ENCODE data around the gene ZBTB48.

Gene ZBTB48

DNA sequence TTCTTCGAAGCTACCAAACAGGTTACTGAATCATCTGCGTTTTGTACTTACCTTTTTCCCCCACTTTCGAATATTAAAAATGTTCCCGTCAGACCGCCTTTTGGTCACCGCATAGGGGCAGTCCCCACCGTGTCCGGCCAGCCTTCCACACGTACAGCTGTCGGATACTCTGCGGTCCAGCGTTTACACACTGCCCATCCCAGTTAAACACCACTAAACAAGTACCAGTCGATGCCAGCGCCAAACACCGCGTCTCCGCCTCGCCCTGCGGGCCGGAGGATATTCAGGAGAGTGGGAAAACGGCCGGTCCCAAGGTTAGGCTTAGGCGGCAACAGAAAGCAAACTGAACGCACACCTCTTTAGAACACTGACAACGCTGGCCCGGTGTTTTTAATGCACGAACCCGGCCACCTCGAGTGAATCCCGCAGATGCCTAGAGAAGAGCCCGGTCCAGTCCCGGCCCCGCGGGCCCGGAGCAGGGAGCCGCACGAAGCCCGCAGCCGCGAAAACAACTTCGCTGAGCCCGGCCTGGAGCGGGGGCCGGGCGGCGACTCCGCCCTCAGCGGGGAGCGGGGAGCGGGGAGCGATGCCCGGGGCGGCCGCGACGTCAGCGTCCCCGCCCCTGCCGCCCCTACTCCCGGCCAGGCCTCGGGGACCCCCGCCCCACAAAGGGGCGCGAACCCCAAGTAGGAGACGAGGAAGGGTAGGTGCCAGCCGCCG, 33.0 kb downstream of the ZBTB48 start:
- no peak for DNase-seq (ENCODE audit: low read depth)

DNA sequence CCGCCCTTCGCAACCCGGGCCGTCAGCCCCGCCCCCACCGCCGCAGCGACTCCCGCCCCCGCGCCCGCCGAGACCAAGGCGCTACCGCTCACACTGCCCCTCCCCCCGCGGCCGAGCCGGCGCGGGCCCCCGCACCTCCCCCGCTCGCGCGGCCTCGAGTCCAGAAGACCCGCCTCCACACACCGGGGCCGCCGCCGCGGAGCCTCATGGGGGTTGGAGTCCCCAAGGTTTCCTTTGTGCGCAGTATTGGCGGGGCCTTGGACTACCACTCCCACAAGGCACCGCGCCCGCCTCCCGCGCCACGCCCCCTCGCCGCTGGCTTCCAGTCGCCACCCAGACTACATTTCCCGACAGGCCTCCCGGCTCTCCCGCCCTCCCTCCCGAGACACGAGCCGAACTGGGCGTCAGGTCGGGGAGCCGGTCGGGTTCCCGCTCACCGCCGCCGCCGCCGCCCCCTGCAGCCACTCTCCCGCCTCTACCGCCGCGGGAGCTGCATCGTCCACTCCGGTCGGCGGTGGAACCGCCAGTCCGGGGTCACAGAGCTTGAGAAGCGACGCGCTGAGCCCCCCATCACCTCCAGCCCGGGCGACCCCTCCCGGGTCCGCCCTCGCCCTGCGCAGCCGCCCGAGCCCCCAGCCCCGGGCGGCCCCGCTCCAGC, 33.7 kb downstream of the ZBTB48 start, which contains the start of gene PHF13:
PHF13 (plus strand) TSS at position 371 of the 658 bp plus-strand sequence. CDS start 336 bp downstream, outside the sequence.
- peak; percentile 98 for DNase-seq (ENCODE audit: low read depth)

DNA sequence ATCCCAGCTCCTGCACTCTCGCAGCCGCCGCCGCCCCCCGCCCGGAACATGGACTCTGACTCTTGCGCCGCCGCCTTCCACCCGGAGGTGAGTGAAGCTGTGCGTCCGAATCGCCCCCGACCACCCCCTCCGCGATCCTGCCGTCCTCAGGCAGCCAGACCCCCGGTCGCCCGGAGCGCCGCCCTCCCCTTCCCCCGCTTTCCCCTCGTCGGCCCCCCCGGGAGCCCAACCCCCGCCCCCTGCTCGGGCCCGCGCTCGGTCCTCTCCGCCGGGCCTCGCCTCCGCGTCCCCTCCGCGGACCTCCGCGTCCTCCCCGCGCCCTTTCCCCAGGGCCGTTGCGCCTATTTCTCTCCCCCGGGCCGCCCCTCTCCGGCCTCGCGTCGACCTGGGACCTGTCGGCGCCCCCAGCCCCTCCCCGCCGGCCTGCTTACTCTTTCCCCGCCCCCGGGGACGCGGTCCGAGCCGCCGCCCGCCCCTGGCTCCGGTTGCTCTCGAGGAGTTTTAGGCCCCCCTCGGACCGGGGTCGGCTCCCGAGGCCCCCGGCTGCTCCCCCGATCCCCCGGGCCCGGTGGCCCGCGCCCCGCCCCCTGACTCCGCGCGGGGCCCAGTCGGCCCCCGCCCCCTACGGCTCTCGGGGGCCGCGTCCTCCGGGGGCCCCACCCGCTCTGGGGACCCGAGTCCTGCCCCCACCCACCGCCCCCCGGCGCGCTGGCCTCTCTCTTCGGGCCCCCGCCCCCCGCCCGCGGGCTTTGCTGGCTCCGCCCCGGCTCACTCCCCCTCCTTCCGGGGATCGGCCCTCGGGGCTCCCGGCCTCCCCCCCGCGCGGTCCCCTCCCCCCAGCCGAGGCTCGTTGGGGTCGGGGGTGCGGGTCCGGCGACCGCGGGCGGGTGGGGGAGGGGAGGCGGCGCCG, 34.5 kb downstream of the ZBTB48 start:
- no peak for DNase-seq (ENCODE audit: low read depth)

DNA sequence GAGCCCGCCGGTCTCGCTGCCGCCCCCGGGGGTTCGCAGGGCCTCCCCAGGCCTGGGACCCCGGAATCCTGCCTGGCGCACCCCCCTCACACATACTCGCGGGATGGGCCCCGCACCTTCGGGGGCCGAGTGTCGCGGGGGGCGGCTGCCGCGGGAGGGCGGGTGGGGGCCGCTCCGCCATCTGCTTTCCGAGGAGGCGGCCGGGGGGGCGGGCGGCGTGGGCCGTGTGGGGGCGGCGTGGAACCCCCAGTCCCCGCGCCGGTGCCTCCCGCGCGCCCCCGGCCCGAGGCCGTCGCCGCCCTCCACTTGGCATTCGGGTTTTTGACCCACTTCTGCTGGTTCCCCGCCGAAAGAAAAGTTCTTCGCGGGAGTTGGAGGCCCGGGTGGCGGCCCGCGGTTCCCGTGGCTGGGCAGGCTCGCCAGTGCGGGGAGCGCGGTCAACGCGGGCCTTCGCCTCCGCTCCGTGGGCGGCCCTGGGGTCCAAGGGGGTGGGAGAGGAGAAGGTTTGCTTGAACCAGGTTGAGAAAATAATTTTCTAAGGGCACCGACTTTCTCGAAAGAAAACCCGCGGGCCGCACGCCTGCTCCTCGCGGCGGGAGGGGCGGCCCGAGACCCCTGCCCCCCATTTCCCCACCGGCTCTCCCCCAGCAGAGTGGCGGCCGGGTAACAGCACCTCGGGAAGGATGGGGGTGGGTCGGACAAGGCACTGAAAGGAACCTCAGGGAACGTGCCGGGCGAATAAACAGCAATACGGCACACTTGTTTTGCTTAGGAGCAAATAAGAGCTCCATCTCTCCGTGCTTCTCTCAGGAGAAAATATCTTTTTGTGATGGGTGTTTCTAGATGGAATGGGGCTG, 35.4 kb downstream of the ZBTB48 start:
- no peak for DNase-seq (ENCODE audit: low read depth)

DNA sequence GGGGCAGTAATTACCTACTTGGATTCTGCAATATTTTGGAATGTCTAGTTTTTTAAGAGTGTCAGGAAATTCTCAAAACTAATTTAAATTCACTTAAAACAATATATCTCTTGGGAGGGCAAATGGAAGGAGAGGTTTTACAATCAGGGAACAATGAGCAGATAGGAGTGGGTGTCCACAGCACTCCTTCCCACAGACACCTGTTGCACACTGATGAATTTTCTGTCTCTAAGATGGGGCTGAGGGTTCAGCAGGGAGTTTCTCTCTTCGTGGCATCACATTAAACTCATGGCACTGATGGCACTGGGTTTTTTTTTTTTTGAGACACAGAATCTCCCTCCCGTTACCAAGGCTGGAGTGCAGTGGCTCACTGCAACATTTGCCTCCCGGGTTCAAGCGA, 39.3 kb downstream of the ZBTB48 start:
- no peak for DNase-seq (ENCODE audit: low read depth)

DNA sequence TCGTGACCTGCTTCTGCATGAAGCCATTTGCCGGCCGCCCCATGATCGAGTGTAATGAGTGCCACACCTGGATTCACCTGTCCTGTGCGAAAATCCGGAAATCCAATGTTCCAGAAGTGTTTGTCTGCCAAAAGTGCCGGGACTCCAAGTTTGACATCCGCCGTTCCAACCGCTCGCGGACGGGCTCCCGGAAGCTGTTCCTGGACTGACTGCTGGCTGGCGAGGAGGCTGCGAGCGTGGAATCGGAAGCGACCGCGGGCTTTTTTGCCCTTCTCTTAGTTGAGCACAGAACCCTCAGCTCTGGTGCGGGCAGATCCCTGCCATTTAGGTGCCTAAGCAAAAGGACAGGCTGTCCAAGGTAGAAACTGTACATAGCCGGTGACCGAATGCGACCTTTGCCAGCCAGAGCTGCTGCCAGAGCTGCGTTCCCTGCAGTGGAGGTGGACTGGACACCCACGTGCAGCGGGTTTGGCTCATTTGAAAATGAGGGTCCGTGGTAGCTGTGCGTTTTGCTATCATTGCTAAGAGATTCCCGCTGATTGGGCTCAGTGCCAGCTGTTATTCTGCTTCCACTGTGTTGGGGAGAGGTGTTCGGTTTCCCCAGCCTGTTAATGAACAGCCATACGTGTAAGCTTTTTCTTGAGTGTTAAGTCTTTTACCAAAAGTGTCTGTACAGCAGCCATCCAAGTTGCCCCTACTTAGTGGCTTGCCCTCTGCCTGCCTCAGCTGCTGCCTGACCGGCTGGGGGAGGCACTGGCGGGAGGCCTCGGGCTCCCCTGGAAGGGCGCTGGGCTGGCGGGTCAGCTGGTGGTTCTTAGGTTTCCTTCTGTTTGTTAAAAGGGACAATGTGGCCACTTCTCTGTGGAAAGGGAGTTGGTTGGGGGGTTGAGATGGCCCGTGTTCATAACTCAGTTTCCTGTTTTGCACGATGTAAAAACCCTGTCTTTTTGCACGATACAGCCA, 41.9 kb downstream of the ZBTB48 start:
- DNase-seq (ENCODE audit: low read depth) = no peak

DNA sequence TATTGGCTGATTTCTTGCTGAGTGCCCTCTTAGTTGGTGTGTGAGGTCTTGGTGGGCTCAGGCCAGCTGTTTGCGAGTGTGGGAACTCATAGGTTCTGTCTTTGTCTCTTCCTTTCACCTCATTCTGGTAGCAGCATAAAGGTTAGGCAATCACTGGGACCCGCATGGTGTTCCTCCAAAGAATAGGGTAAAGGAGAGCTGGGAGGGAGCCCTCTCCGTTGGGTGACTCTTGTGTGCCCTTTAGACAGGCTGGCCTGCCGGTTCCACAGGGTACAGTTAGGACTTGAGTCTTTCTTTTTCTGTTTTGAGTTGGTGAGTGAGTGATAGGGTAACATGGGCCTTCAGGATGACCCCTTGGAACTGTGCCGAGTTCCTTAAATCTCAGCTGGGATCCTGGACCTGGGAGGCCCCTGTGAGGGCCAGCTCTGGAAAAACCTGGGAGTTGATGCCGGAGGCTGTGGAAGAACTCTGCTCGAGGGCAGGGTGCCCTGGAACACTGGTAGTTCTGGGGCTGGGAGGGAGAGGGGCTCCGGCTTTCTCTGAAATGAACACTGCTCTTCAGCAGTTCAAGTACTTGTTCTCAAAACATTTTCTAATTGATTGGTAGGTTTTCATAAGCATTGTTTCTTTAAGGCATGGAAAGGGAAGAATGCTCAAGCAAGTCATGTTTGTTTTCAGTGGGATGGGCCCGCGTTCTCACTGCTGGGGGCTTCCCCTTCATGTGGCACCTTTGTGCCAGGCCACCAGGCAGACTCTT, 42.8 kb downstream of the ZBTB48 start:
- no peak for DNase-seq (ENCODE audit: low read depth)

DNA sequence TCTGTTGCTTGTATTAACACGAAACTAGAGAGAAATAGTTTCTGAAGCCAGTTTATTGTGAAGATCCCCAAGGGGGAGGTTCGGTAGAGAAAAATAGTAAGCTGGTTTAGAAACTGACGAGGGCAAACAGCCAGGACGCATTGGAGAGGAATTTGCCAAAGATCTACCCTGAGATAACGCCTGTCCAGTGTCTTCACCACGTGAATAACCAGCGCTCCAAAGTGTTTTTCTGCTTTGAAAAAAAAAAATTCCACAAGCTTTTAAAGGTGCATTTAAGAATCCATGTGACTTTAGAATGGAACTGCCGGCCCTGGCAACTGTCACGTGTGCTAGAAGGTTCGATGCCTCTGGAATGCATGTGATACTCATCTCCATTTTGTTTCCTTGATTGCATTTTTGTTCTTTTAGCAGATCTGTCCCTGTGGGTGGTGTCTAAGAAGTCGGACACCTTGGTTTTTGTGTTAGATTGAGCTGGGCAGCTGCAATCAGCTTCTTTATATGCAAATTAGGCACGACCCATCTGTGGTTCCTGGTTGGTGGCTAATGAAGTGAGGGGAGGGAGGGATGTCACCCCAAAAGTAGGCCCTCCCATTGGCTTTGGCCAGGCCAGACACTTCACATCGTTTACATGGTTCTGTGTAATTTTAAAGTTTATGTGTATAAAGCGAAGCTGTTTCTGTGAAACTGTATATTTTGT, 43.6 kb downstream of the ZBTB48 start:
- no peak for DNase-seq (ENCODE audit: low read depth)

DNA sequence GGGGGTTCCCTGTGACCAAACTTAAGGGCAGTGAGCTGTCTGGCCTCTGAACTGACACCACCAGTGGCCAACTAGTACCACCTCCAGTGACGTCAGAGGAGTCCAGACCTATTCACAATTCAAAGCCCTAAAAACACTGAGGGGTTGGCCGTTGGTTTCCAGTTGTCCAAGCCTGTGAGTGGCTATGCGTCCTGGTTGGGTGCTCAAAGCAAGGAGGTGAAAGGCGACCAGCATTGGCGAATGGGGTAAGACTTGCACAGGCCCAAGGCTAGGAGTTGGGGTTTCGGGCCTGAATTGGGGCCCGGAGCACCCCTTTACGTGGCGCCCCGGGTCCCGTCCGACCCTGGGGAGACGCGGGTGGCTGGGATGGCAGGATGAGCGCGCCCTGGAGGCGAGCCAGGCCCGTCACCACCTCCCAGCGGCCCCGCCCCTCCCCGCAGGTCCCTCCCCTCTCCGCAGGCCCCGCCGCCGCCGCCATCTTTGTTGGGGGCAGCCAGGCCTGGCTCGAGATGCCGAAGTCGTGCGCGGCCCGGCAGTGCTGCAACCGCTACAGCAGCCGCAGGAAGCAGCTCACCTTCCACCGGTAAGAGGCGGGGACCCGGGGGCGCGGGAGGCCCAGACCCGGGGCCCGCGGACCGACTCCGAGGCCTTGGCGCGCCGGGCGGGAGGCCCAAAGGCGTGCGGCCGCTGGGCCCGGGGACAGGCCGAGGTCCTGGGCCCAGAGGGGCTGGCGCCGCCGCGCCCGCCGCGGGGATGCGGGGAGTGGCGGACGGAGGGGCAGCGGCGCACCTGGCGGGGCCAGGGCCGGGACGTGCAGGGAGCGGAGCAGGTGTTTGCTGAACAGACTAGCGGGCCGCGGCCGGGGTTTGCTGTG, 45.2 kb downstream of the ZBTB48 start, which contains the start of gene THAP3:
THAP3 (plus strand) TSS at position 159 of the 874 bp plus-strand sequence; CDS start at position 510, 351 bp downstream.
- DNase-seq (ENCODE audit: low read depth) = peak; percentile 80

DNA sequence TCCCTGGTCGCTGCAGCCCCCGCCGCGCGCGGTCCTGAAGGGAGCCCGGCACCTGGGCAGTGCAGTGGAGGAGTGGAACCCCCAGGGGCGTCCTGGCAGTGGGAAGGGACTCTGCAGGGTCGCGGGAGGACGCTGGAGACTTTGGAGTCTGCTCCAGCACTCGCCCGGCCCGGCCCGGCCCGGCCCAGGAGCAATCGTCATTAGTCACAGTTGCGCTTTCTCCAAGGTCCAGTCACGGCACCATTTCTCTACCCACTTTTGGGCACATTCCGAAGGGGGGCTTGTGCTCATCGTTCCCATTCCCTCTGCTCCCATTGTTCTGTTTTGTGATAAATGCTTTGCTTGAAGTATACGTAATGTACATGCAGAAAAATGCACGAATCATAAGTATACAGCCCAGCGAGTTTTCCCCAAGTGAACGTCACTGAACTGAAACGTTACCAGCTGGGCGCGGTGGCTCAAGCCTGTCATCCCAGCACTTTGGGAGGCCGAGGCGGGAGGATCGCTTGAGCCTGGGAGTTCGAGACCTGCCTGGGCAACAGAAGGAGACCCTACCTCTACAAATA, 45.9 kb downstream of the ZBTB48 start:
- no peak for DNase-seq (ENCODE audit: low read depth)

DNA sequence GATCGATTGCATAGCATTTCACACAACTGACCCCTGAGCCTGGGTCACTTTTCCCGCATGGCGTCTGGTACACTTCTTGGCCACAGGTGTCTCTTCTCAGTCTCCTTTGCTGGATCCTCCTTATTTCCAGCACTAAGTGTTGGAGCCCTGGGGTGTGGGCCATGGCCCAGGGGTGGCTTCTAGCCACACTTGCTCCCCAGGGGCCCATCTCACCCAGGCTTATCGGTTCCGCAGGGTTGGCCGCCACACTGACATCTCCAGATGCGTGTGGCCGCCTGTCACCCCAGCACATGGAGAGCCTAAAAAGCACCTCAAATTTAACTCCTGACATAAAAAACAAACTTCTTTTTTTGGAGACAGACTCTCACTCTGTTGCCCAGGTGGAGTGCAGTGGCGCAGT, 47.2 kb downstream of the ZBTB48 start:
- DNase-seq (ENCODE audit: low read depth) = no peak

DNA sequence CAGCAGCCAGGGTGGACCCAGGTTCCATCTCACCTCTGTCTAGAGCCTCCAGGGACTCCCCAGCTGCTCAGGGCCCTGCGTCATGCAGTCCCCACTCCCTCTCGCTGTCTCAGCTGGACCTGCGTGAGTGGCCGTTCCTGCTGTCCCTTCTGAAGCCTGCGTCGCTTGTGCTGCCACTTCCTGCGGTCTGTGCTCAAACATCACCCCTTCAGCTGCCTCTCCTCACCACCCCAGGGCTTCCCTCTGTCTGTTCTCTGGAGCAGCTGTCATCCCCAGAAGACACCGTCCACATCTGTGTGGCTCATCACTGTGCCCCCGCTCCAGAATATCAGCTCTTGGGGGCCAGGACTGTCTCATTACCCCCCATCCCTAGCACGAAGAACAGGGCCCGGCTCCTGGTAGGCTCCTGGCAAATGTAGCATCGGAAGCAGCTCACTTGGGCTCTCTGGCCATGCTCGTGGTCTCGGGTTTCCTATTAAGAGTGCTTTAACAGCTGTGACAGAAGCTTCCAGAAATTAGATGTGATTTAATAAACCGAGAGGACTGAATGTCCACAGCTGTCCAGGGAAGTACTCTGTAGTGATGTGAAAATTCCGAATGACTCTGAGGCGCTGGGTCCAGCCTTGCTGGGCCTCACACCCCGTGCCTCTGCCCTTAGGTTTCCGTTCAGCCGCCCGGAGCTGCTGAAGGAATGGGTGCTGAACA, 48.2 kb downstream of the ZBTB48 start:
- DNase-seq (ENCODE audit: low read depth) = no peak

DNA sequence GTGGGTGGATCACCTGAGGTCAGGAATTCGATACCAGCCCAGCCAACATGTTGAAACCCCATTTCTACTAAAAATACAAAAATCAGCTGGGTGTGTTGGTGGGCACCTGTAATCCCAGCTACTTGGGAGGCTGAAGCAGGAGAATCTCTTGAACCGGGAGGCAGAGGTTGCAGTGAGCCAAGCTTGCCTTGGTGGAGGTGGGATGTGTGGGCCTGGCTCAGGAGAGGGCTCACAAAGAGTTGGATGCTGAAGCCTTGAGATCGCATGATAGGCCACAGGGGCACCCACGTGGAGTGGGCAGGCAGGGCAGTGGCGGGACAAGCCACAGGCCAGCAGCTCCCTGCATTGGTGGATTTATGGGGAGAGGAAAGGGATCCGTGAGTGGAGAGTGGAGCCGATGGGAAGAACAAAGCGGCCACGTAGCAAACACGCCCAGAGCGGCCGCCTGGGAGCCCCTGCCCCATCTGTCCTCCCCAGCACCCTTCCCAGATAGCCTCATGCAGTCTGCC, 49.2 kb downstream of the ZBTB48 start:
- no peak for DNase-seq (ENCODE audit: low read depth)

DNA sequence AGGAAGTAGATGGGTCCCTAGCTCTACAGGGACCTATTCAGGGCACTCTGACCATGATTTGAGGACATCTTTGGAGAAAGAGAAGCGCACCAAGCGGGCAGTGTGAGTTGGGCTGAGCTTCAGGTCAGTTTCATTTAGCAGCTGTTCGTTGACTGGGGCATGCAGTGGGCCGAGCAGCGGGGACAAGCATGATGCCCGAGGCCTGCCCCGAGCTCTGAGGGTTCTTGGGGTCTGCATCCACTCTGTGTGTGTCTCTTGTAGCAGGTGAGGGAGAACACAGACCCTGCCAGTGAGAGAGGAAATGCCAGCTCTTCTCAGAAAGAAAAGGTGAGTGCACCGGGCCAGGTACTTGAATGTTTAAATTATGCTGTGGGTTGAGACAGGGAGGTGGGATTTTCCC, 50.2 kb downstream of the ZBTB48 start:
- no peak for DNase-seq (ENCODE audit: low read depth)

DNA sequence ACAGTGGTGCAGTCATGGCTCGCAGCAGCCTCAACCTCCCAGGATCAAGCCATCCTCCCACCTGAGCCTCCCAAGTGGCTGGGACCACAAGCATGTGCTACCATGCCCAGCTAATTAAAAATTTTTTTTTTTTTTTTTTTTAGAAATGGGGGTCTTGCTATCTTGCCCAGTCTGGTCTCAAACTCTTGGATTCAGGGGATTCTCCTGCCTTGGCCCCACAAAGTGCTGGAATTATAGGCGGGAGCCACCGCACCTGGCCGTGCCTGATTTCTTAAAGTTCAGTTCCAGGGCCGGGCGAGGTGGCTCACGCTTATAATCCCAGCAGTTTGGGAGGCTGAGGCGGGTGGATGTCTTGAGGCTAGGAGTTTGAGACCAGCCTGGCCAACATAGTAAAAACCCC, 51.3 kb downstream of the ZBTB48 start:
- DNase-seq (ENCODE audit: low read depth) = no peak

DNA sequence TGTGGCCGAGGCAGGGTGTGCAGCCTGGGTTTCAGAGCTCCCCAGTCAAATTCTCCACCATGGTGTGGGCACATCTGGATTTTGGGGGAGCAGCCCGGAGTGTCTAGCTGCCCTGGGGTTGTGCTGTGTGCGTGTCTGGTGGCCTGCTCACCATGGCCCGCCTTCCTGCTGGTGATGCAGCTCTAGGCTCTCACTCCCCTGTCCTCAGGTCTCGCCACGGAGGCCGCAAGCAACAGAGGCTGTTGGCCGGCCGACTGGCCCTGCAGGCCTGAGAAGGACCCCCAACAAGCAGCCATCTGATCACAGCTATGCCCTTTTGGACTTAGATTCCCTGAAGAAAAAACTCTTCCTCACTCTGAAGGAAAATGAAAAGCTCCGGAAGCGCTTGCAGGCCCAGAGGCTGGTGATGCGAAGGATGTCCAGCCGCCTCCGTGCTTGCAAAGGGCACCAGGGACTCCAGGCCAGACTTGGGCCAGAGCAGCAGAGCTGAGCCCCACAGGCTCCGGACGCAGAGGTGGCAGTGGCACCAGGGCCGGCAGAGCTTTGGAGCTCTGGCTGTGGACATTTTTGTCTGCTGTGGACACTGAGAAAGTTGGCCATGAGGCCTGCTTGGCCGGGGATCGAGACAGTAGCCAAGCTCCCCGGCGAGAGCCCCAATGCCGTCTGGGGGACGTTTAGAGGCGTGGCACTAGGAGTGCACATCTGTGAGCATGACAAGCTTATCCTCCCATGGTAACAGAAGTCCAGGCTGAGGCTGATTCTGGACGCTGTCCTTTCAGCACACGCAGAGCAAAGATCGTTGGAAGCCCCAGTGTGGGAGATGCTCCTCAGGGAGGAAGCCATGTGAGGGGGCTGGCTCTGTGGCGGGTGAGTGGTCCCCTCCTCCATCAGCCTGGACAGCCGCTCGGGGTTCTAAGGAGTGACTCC, 53.1 kb downstream of the ZBTB48 start:
- DNase-seq (ENCODE audit: low read depth) = no peak
